ENCODE measurements around the gene HECTD2. TPM values are rescaled to one million over a fixed set of nuclear protein-coding genes. Genes with fewer than 3 reads are reported as not detected.
"Not testable (repeated sequence)": the region's sequence is repeated elsewhere in the genome, so short reads cannot be mapped to it uniquely, and the experiment has no call there.

The HECTD2 gene
- total RNA-seq, 1 experiment from 2014 or later = 6.0 TPM

- no peak for DNase-seq (ENCODE audit: low read depth)
These were observed 2.4 kb downstream of the HECTD2 start for GRCh38 chr10:91412354-91413087.

- DNase-seq (ENCODE audit: low read depth) = no peak
These were observed 5.7 kb downstream of the HECTD2 start for GRCh38 chr10:91415816-91416215.

- DNase-seq (ENCODE audit: low read depth) = no peak
These were observed 6.3 kb downstream of the HECTD2 start for GRCh38 chr10:91416339-91416855.

- DNase-seq (ENCODE audit: low read depth) = no peak
These were observed 8.3 kb downstream of the HECTD2 start for GRCh38 chr10:91418416-91418815.

GRCh38 chr10:91420868-91421267 lies 10.7 kb downstream of the HECTD2 start:
- peak; percentile 56 for DNase-seq (ENCODE audit: low read depth)

GRCh38 chr10:91422915-91423314 lies 12.8 kb downstream of the HECTD2 start:
- no peak for DNase-seq (ENCODE audit: low read depth)

- peak; percentile 6 for DNase-seq (ENCODE audit: low read depth)
These were observed 13.9 kb downstream of the HECTD2 start for GRCh38 chr10:91424016-91424415.

GRCh38 chr10:91432175-91432574 lies 22.0 kb downstream of the HECTD2 start:
- DNase-seq (ENCODE audit: low read depth) = no peak

DNA sequence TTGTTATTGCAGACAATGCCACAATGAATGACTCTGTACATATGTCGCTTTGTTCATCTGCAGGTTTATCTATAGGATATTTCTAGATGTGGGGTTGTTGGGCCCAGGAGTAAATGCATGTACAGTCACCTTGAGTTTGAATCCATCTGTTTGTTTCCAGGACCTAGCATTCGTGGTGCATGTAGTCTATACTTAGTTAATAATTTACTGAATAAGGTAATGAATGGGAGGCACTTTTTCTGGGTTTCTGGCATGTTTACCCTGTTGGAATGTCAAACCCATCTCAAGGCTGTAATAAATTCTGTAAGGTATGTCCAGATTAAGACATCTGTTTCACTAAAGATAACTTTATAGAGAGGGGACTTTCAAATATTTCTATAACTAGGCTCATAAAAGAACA lies 23.5 kb downstream of the HECTD2 start:
- no peak for DNase-seq (ENCODE audit: low read depth)

DNA sequence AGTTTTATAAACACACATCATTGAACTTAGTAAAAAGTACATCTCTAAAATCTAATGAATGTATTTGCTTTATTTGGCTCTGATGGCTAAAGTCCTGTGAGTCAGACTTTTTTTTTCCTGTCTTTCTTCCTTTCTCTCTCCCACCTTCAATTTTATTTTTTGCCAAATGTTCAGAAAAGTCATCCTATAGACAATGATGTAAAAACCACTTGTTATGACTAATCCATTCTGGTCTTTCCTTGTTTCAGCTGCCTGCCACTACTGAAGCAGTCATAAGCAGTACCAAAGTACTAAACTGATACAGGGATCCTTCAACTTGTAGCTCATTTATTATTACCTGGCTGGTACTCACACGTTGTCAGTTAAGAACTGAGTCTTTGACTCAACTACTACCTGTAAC lies 23.9 kb downstream of the HECTD2 start:
- no peak for DNase-seq (ENCODE audit: low read depth)

DNA sequence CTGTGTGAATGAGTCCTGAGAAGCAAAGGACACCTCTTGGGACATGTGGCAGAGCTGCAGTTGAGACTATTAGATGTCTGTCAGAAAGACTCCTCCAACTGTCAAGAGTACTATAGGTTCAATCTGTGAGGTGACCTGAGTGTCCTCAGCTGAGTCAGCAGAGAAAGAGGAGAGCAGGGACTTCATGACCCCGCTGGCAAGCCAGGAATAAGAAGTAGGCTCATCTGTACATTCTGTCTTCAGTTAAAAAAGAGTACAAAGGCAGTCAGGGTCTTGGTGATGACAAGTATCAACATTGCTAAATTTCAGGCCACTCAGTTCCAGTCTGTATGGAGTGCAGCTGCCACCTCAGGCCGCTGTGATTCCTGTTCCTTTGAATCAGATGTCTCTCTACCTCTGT lies 25.1 kb downstream of the HECTD2 start:
- no peak for DNase-seq (ENCODE audit: low read depth)

- DNase-seq (ENCODE audit: low read depth) = not testable (repeated sequence)
These were observed 28.1 kb downstream of the HECTD2 start for GRCh38 chr10:91438228-91438627.

GRCh38 chr10:91444211-91445182 lies 34.4 kb downstream of the HECTD2 start:
- DNase-seq (ENCODE audit: low read depth) = no peak

GRCh38 chr10:91452063-91452462 lies 41.9 kb downstream of the HECTD2 start:
- DNase-seq (ENCODE audit: low read depth) = no peak

- no peak for DNase-seq (ENCODE audit: low read depth)
These were observed 43.4 kb downstream of the HECTD2 start for GRCh38 chr10:91453535-91453934.

DNA sequence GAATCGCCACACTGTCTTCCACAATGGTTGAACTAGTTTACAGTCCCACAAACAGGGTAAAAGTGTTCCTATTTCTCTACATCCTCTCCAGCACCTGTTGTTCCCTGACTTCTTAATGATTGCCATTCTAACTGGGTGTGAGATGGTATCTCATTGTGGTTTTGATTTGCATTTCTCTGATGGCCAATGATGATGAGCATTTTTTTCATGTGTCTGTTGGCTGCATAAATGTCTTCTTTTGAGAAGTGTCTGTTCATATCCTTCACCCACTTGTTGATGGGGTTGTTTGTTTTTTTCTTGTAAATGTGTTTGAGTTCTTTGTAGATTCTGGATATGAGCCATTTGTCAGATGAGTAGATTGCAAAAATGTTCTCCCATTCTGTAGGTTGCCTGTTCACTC lies 45.0 kb downstream of the HECTD2 start:
- not testable (repeated sequence) for DNase-seq (ENCODE audit: low read depth)

DNA sequence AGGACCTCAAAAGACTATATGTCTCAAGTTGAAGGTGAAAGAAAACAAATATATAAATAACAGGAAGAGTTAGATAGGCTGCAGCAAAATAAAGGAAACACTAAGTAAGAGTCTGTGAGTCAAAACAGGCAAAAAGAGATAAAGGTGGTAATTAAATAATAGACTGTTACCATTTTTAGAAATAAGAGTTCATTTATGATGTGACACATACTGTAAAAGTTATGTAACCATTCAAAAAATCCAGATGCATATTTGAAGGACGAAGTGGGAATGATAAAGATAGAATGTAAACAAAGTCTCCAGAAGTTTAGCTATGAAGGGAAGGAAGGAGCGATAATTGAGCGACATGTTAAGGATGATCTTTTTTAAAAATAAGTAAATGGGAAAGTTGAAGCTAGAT lies 50.5 kb downstream of the HECTD2 start:
- DNase-seq (ENCODE audit: low read depth) = no peak

DNA sequence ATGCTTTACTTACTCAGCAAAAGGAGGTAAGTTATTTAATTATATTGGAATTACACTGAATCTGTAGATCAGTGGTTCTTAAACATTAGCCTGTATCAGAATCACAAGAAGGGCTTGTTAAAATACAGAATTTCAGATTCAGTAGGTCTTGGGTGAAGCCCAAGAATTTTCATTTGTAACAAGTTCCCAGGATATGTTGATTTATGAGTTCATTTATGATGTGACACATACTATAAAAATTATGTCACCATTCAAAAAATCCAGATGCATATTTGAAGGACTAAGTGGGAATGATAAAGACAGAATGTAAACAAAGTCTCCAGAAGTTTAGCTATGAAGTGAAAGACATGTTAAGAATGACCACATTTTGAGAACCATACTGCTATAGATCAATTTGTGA lies 52.3 kb downstream of the HECTD2 start:
- DNase-seq (ENCODE audit: low read depth) = no peak

- DNase-seq (ENCODE audit: low read depth) = no peak
These were observed 54.4 kb downstream of the HECTD2 start for GRCh38 chr10:91464500-91464899.

DNA sequence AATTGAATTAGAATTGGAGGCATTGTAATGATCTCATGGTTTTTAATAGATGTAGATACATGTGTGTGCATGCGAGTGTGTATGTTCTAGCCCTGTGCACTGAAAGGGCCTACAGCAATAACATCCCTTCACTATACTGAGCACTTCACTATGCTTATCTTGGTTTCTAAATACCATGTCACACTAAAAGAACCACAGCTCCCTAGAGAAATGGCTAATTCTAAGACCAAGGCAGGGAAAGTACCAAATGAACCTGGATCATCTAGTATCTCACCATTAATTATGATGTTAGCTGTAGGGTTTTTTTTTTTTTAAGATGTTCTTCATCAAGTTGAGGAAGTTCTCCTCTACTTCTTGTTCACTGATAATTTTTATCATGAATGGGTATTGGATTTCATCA lies 55.1 kb downstream of the HECTD2 start:
- no peak for DNase-seq (ENCODE audit: low read depth)

- DNase-seq (ENCODE audit: low read depth) = no peak
These were observed 57.0 kb downstream of the HECTD2 start for GRCh38 chr10:91467114-91467513.

DNA sequence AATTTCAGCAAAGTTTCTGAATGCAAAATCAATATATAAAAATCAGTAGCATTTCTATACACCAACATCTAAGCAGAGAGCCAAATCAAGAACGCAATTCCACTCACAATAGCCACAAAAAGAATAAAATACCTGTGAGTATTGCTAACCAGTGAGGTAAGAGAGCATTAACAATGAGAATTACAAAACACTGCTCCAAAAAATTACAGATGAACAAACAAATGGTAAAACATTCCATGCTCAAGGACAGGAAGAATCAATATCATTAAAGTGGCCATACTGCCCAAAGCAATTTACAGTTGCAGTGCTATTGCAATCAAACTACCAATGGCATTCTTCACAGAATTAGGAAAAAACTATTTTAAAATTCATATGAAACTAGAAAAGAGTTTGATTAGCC lies 61.5 kb downstream of the HECTD2 start:
- no peak for DNase-seq (ENCODE audit: low read depth)

DNA sequence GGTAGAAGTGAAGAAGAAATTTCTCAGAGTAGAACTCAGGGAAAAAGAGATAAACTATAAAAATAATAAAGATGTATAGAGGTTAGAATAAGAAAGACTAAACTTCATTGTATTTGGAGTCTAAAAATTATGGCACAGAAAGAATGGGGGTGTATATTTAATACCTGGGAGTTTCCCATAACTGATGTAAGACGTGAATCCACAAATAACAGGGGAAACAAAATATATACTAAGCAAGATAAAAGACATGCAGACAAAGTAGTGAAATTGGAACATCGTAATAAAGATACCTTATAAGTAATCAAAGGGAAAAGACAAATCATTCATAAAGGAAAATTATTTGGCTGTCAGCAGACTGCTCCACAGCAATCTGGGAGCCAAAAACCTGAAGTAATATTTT lies 62.8 kb downstream of the HECTD2 start:
- DNase-seq (ENCODE audit: low read depth) = no peak
